GM19035 (cell line): ENCODE measurements around the gene FOXC2.

Experiments used
- ATAC-seq: cut with Tn5 transposase; IDR thresholded peaks from one replicate; pipeline ENCODE4 v1.9.1; 2021; ENCODE audit not compliant: unreplicated experiment

FOXC2 gene

GRCh38 chr16:86555704-86556075 lies 10.9 kb upstream of the FOXC2 start:
- no peak for ATAC-seq

GRCh38 chr16:86556576-86556975 lies 10.1 kb upstream of the FOXC2 start:
- no peak for ATAC-seq

- no peak for ATAC-seq
Observed at GRCh38 chr16:86557587-86557986, 9.0 kb upstream of the FOXC2 start.

- ATAC-seq: no peak
Observed at GRCh38 chr16:86558355-86559193, 8.1 kb upstream of the FOXC2 start.

- ATAC-seq: no peak
Observed at GRCh38 chr16:86559802-86560305, 6.8 kb upstream of the FOXC2 start.

- ATAC-seq: no peak
Observed at GRCh38 chr16:86562356-86562755, 4.3 kb upstream of the FOXC2 start.

- ATAC-seq: peak; percentile 89
Observed at GRCh38 chr16:86563469-86564345, 2.9 kb upstream of the FOXC2 start.

- no peak for ATAC-seq
Observed at GRCh38 chr16:86565181-86565631, 1.4 kb upstream of the FOXC2 start.

- ATAC-seq: no peak
Observed at GRCh38 chr16:86565644-86566511, 751 bp upstream of the FOXC2 start.

GRCh38 chr16:86566966-86567700 lies 504 bp downstream of the FOXC2 start:
- no peak for ATAC-seq

- ATAC-seq: no peak
Observed at GRCh38 chr16:86567701-86568581, 1.3 kb downstream of the FOXC2 start.

GRCh38 chr16:86568677-86569623 lies 2.3 kb downstream of the FOXC2 start:
- ATAC-seq: no peak

GRCh38 chr16:86569701-86570447 lies 3.2 kb downstream of the FOXC2 start:
- no peak for ATAC-seq

GRCh38 chr16:86570558-86571529 lies 4.2 kb downstream of the FOXC2 start:
- no peak for ATAC-seq

GRCh38 chr16:86571530-86571915 lies 4.9 kb downstream of the FOXC2 start:
- no peak for ATAC-seq

- no peak for ATAC-seq
Observed at GRCh38 chr16:86572041-86572521, 5.5 kb downstream of the FOXC2 start.
